Gastrocnemius medialis (tissue), 4 donors: ENCODE data around the gene BOLA2B. TPM values are rescaled to one million over a fixed set of nuclear protein-coding genes. Genes with fewer than 3 reads are reported as not detected.
"Not testable (repeated sequence)": the region's sequence is repeated elsewhere in the genome, so short reads cannot be mapped to it uniquely, and the experiment has no call there.

Source experiments
- ATAC-seq, 2 donors: fragments of 150-250 bp; one replicate each; pipeline ENCODE4 v1.9.1; 2016
- DNase-seq, 2 donors: peaks; one replicate each; pipeline ENCODE4 v3.0.0-alpha.2; 2019
- H3K27ac ChIP-seq, 4 donors: fragments of 200-600 bp; sonication (generic); 1 replicate in 1 of 4; 2 replicates in 3 of 4; pipeline ENCODE4 v1.5.1; 2016 to 2018; ENCODE audit warnings: mild to moderate bottlenecking in 2 of 4, moderate library complexity in 1 of 4
- H3K27me3 ChIP-seq, 3 donors: fragments of 200-600 bp; sonication (generic) in 2 of 3; 1 replicate in 1 of 3; 2 replicates in 2 of 3; pipeline versions ENCODE4 v1.5.1 to v1.6.0; 2016 to 2019; ENCODE audit warnings: mild to moderate bottlenecking in 1 of 3, moderate library complexity in 1 of 3
- H3K36me3 ChIP-seq, 2 donors: fragments of 200-600 bp; sonication (generic) in 1 of 2; one replicate each; pipeline ENCODE4 v1.5.1; 2017 to 2018
- H3K4me1 ChIP-seq, 2 donors: fragments of 200-600 bp; sonication (generic) in 1 of 2; one replicate each; pipeline ENCODE4 v1.5.1; 2016 to 2017; ENCODE audit warnings: mild to moderate bottlenecking in 2 of 2
- H3K4me3 ChIP-seq, 4 donors: fragments of 200-600 bp; sonication (generic) in 3 of 4; 1 replicate in 1 of 4; 2 replicates in 3 of 4; pipeline ENCODE4 v1.5.1; 2016 to 2019; ENCODE audit warnings: mild to moderate bottlenecking in 2 of 4
- H3K9me3 ChIP-seq, 3 donors: fragments of 200-600 bp; sonication (generic) in 2 of 3; 1 replicate in 1 of 3; 2 replicates in 2 of 3; pipeline ENCODE4 v1.5.1; 2016 to 2019
- POLR2A ChIP-seq, 2 donors: fragments of 450-650 bp; IDR thresholded peaks; one replicate each; pipeline ENCODE4 v1.6.1; 2017; ENCODE audit warnings: antibody characterized with exemption in 2 of 2, mild to moderate bottlenecking in 2 of 2, moderate library complexity in 2 of 2
- in situ Hi-C, 4 donors: fragments of 200-750 bp; cut with MboI; loops; one replicate each; pipeline versions ENCODE4 v1.15.0 to v1.8.0; 2017; ENCODE audit warnings: low sequenced_read_pairs in 4 of 4
- intact Hi-C: fragments of 100-400 bp; cut with DNase I; formaldehyde crosslinking; loops from one replicate; pipeline ENCODE4 v1.15.1; 2023; ENCODE audit warnings: low total_unique reads
- total RNA-seq, 4 donors: library from RNA; depleted of rRNA; stranded (reverse); fragments of >200 nt; gene quantifications; one replicate each; pipeline versions ENCODE4 v1.1.0 to v1.2.3, GENCODE V29; 2016
- TF ChIP-seq, protein P1 (sequence below), 5 experiments: fragments of 450-650 bp in 3 of 5; fragments of 200-600 bp in 2 of 5; sonication (generic) in 2 of 5; IDR thresholded peaks in 4 of 5; conservative IDR thresholded peaks in 1 of 5; 1 replicate in 4 of 5; 2 replicates in 1 of 5; pipeline ENCODE4 v1.5.1; 2016 to 2019; ENCODE audit warnings: antibody characterized with exemption in 5 of 5, mild to moderate bottlenecking in 3 of 5, moderate library complexity in 3 of 5

Gene BOLA2B
- total RNA-seq, 4 donors from 2014 or later = 96.7 to 228 (median 140) TPM

DNA sequence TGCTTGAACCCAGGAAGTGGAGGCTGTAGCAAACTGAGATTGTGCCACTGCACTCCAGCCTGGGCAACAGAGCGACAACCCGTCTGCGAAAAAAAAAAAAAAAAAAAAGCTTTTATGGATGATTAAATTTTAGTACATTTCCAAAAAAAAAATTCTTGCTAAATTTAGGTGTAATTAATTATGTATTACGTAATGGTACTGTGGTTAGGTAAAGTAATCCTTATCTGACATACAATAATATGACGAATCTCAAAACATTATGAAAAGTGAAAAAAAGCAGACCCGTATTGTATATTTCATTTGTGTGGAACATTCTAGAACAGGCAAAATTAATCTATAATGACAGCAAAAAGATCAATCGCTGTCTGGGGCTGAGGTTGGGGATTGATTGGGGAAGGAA, 20.4 kb downstream of the BOLA2B start:
- no peaks in the 10 kb centered on the region for H3K9me3 ChIP-seq
- TF ChIP-seq POLR2A (IDR thresholded peaks at IDR 0.05) = no peak
- TF ChIP-seq, protein P1, sequence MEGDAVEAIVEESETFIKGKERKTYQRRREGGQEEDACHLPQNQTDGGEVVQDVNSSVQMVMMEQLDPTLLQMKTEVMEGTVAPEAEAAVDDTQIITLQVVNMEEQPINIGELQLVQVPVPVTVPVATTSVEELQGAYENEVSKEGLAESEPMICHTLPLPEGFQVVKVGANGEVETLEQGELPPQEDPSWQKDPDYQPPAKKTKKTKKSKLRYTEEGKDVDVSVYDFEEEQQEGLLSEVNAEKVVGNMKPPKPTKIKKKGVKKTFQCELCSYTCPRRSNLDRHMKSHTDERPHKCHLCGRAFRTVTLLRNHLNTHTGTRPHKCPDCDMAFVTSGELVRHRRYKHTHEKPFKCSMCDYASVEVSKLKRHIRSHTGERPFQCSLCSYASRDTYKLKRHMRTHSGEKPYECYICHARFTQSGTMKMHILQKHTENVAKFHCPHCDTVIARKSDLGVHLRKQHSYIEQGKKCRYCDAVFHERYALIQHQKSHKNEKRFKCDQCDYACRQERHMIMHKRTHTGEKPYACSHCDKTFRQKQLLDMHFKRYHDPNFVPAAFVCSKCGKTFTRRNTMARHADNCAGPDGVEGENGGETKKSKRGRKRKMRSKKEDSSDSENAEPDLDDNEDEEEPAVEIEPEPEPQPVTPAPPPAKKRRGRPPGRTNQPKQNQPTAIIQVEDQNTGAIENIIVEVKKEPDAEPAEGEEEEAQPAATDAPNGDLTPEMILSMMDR (IDR thresholded peaks at IDR 0.05 in 4 of 5, conservative IDR thresholded peaks at IDR 0.05 in 1 of 5) = no peak
- intact Hi-C loops (no loop called here), in situ Hi-C loops (no loop called here)
- H3K27ac ChIP-seq = no peak overlapping the region
- no peaks in the 10 kb centered on the region for H3K27me3 ChIP-seq
- no peaks in the 10 kb centered on the region for H3K4me1 ChIP-seq
- no peak for ATAC-seq
- DNase-seq = no peak
- H3K36me3 ChIP-seq = no peaks in the 10 kb centered on the region
- no peak overlapping the region for H3K4me3 ChIP-seq

DNA sequence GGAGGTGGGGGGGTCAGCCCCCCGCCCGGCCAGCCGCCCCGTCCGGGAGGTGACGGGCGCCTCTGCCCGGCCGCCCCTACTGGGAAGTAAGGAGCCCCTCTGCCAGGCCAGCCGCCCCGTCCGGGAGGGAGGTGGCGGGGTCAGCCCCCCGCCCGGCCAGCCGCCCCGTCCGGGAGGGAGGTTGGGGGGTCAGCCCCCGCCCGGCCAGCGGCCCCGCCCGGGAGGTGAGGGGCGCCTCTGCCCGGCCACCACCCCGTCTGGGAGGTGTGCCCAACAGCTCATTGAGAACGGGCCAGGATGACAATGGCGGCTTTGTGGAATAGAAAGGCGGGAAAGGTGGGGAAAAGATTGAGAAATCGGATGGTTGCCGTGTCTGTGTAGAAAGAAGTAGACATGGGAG, 23.3 kb downstream of the BOLA2B start:
- H3K4me1 ChIP-seq, H3K27me3 ChIP-seq, H3K36me3 ChIP-seq, DNase-seq, intact Hi-C loops, H3K27ac ChIP-seq, H3K4me3 ChIP-seq, in situ Hi-C loops, ATAC-seq, H3K9me3 ChIP-seq: not testable (repeated sequence)

DNA sequence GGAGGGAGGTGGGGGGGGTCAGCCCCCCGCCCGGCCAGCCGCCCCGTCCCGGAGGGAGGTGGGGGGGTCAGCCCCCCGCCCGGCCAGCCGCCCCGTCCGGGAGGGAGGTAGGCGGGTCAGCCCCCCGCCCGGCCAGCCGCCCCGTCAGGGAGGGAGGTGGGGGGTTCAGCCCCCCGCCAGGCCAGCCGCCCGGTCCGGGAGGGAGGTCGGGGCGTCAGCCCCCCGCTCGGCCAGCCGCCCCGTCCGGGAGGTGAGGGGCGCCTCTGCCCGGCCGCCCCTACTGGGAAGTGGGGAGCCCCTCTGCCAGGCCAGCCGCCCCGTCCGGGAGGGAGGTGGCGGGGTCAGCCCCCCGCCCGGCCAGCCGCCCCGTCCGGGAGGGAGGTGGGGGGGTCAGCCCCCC, 24.1 kb downstream of the BOLA2B start:
- H3K4me3 ChIP-seq, H3K9me3 ChIP-seq, H3K4me1 ChIP-seq, H3K36me3 ChIP-seq, intact Hi-C loops, ATAC-seq, in situ Hi-C loops, DNase-seq, H3K27ac ChIP-seq, H3K27me3 ChIP-seq: not testable (repeated sequence)

DNA sequence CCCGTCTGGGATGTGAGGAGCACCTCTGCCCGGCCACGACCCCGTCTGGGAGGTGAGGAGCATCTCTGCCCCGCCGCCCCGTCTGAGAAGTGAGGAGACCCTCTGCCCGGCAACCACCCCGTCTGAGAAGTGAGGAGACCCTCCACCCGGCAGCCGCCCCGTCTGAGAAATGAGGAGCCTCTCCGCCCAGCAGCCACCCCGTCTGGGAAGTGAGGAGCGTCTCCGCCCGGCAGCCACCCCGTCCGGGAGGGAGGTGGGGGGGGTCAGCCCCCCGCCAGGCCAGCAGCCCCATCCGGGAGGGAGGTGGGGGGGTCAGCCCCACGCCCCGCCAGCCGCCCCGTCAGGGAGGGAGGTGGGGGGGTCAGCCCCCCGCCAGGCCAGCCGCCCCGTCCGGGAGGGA, 24.7 kb downstream of the BOLA2B start:
- not testable (repeated sequence) for DNase-seq, H3K36me3 ChIP-seq, H3K27me3 ChIP-seq

DNA sequence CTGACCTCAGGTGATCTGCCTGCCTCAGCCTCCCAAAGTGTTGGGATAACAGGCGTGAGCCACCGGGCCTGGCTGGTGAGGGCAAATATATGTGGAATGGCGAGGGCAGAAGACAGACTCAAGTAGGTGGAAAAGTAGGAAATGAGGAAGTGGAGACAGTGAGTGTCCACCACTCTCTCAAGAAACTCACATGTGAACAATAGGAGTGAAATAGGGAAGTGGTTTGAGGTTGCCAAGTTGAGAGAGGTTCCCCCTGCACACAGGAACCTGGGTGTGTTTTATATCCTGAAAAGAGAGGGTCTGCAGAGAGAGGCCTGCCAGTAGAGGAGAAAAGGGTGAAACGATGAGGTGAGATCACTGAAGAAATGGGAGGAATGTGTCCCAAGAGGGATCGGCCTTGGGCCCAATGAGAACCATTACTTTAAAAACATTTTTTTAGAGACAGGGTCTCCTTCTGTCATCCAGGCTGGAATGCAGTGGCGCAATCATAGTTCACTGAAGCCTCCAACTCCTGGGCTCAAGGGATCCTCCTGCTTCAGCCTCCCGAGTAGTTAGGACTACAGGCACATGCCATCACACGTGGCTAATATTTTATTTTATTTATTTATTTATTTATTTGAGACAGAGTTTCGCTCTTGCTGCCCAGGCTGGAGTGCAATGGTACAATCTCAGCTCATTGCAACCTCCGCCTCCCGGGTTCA, 27.1 kb downstream of the BOLA2B start:
- no peak overlapping the region for H3K27ac ChIP-seq
- no peak for DNase-seq
- H3K36me3 ChIP-seq = no peaks in the 10 kb centered on the region
- ATAC-seq = no peak
- no peaks in the 10 kb centered on the region for H3K4me1 ChIP-seq
- H3K27me3 ChIP-seq = no peaks in the 10 kb centered on the region
- H3K4me3 ChIP-seq = no peak overlapping the region
- TF ChIP-seq POLR2A (IDR thresholded peaks at IDR 0.05) = no peak
- TF ChIP-seq, protein P1 (IDR thresholded peaks at IDR 0.05 in 4 of 5, conservative IDR thresholded peaks at IDR 0.05 in 1 of 5) = no peak
- intact Hi-C loops (no loop called here), in situ Hi-C loops (no loop called here)
- H3K9me3 ChIP-seq = no peaks in the 10 kb centered on the region

More for the DNA sequence above, 24.7 kb downstream of the BOLA2B start:
- H3K9me3 ChIP-seq, intact Hi-C loops, ATAC-seq, in situ Hi-C loops, H3K4me1 ChIP-seq, H3K27ac ChIP-seq, H3K4me3 ChIP-seq: not testable (repeated sequence)

DNA sequence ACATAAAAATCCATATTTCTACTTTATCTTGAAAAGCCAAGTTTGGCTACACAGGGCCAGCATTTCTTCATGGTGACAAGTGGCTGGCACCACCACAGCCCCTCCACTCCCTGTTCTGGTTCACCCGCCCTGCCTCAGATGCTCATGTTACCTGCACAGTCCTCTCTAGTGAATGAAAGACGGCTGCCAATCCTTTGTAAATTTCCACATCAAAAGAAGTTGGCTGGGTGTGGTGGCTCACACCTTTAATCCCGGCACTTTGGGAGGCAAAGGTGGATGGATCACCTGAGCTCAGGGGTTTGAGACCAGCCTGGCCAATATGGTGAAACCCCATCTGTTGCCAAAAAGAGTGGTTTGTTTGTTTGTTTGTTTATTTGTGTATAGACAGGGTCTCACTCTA, 29.9 kb downstream of the BOLA2B start:
- Histone ChIP-seq H3K27ac (no peak overlapping the region), H3K36me3 (no peaks in the 10 kb centered on the region), H3K27me3 (no peaks in the 10 kb centered on the region), H3K4me3 (no peak overlapping the region), H3K4me1 (no peaks in the 10 kb centered on the region), H3K9me3 (no peaks in the 10 kb centered on the region)
- TF ChIP-seq, protein P1 (IDR thresholded peaks at IDR 0.05 in 4 of 5, conservative IDR thresholded peaks at IDR 0.05 in 1 of 5) = no peak
- TF ChIP-seq POLR2A (IDR thresholded peaks at IDR 0.05) = no peak
- ATAC-seq (no peak), DNase-seq (no peak)
- in situ Hi-C loops (no loop called here), intact Hi-C loops (no loop called here)
